ENCODE measurements around the gene ESR2. TPM values are rescaled to one million over a fixed set of nuclear protein-coding genes. Genes with fewer than 3 reads are reported as not detected.
A peak's percentile ranks its signal among the peaks of the same experiment; 100 is the strongest.

Gene ESR2
- total RNA-seq, 2 donors from 2014 or later: 0.56 to 6.1 TPM

- ATAC-seq (replicated peaks): no peak
- Mint-ChIP-seq H3K36me3 (ENCODE audit: low read depth) (peaks cover 87% of the 10 kb centered on the region), H3K4me1 (no peaks in the 10 kb centered on the region), H3K27ac (no peak overlapping the region), H3K27me3 (no peaks in the 10 kb centered on the region), H3K4me3 (no peak overlapping the region), H3K9me3 (no peaks in the 10 kb centered on the region)
Observed at GRCh38 chr14:64107438-64107837, 186.7 kb downstream of the ESR2 start.

- ATAC-seq (replicated peaks): no peak
- H3K27ac Mint-ChIP-seq: peak overlapping the region; percentile 24
- H3K9me3 Mint-ChIP-seq: no peaks in the 10 kb centered on the region
- H3K4me1 Mint-ChIP-seq: no peaks in the 10 kb centered on the region
- no peaks in the 10 kb centered on the region for H3K27me3 Mint-ChIP-seq
- H3K4me3 Mint-ChIP-seq: no peak overlapping the region
- peaks cover 90% of the 10 kb centered on the region for H3K36me3 Mint-ChIP-seq (ENCODE audit: low read depth)
Observed at GRCh38 chr14:64098120-64098519, 196.1 kb downstream of the ESR2 start.

GRCh38 chr14:64095620-64096019 lies 198.6 kb downstream of the ESR2 start:
- ATAC-seq (replicated peaks): peak; percentile 31
- no peak overlapping the region for H3K27ac Mint-ChIP-seq
- H3K4me3 Mint-ChIP-seq: no peak overlapping the region

GRCh38 chr14:64092940-64093339 lies 201.2 kb downstream of the ESR2 start:
- no peak overlapping the region for H3K4me3 Mint-ChIP-seq
- H3K27ac Mint-ChIP-seq: no peak overlapping the region
- no peak for ATAC-seq (replicated peaks)
- H3K4me1 Mint-ChIP-seq: no peaks in the 10 kb centered on the region
- no peaks in the 10 kb centered on the region for H3K27me3 Mint-ChIP-seq
- H3K9me3 Mint-ChIP-seq: no peaks in the 10 kb centered on the region
- peaks cover 86% of the 10 kb centered on the region for H3K36me3 Mint-ChIP-seq (ENCODE audit: low read depth)

More at GRCh38 chr14:64095620-64096019, 198.6 kb downstream of the ESR2 start:
- Mint-ChIP-seq H3K4me1 (no peaks in the 10 kb centered on the region), H3K36me3 (ENCODE audit: low read depth) (peaks cover 90% of the 10 kb centered on the region), H3K9me3 (no peaks in the 10 kb centered on the region), H3K27me3 (no peaks in the 10 kb centered on the region)

- no peaks in the 10 kb centered on the region for H3K4me1 Mint-ChIP-seq
- no peak for ATAC-seq (replicated peaks)
Observed at GRCh38 chr14:64092338-64092737, 201.8 kb downstream of the ESR2 start.

GRCh38 chr14:64091217-64091616 lies 203.0 kb downstream of the ESR2 start:
- no peaks in the 10 kb centered on the region for H3K4me1 Mint-ChIP-seq
- H3K27ac Mint-ChIP-seq: no peak overlapping the region
- no peaks in the 10 kb centered on the region for H3K9me3 Mint-ChIP-seq
- H3K4me3 Mint-ChIP-seq: no peak overlapping the region
- H3K36me3 Mint-ChIP-seq (ENCODE audit: low read depth): peaks cover 83% of the 10 kb centered on the region
- no peaks in the 10 kb centered on the region for H3K27me3 Mint-ChIP-seq
- ATAC-seq (replicated peaks): no peak

More at GRCh38 chr14:64092338-64092737, 201.8 kb downstream of the ESR2 start:
- Mint-ChIP-seq H3K27ac (no peak overlapping the region), H3K27me3 (no peaks in the 10 kb centered on the region), H3K4me3 (no peak overlapping the region), H3K9me3 (no peaks in the 10 kb centered on the region), H3K36me3 (ENCODE audit: low read depth) (peaks cover 86% of the 10 kb centered on the region)

- Mint-ChIP-seq H3K27ac (peak overlapping the region; percentile 25), H3K9me3 (no peaks in the 10 kb centered on the region), H3K4me3 (no peak overlapping the region), H3K27me3 (no peaks in the 10 kb centered on the region), H3K4me1 (no peaks in the 10 kb centered on the region), H3K36me3 (ENCODE audit: low read depth) (peaks cover 78% of the 10 kb centered on the region)
- ATAC-seq (replicated peaks): no peak
Observed at GRCh38 chr14:64089920-64090319, 204.3 kb downstream of the ESR2 start.

- Mint-ChIP-seq H3K27ac (no peak overlapping the region), H3K4me1 (no peaks in the 10 kb centered on the region), H3K9me3 (no peaks in the 10 kb centered on the region), H3K4me3 (no peak overlapping the region), H3K36me3 (ENCODE audit: low read depth) (peaks cover 79% of the 10 kb centered on the region), H3K27me3 (no peaks in the 10 kb centered on the region)
- ATAC-seq (replicated peaks): no peak
Observed at GRCh38 chr14:64088647-64088964, 205.6 kb downstream of the ESR2 start.

- Mint-ChIP-seq H3K27me3 (no peaks in the 10 kb centered on the region), H3K4me3 (no peak overlapping the region), H3K27ac (no peak overlapping the region), H3K9me3 (no peaks in the 10 kb centered on the region), H3K4me1 (peaks cover 4% of the 10 kb centered on the region), H3K36me3 (ENCODE audit: low read depth) (peaks cover 90% of the 10 kb centered on the region)
- ATAC-seq (replicated peaks): no peak
Observed at GRCh38 chr14:64082837-64083236, 211.3 kb downstream of the ESR2 start.

GRCh38 chr14:64081174-64081746 lies 212.9 kb downstream of the ESR2 start:
- Mint-ChIP-seq H3K36me3 (ENCODE audit: low read depth) (peaks cover 92% of the 10 kb centered on the region), H3K4me3 (no peak overlapping the region), H3K27ac (peak overlapping the region; percentile 71), H3K4me1 (peaks cover 4% of the 10 kb centered on the region), H3K27me3 (no peaks in the 10 kb centered on the region), H3K9me3 (no peaks in the 10 kb centered on the region)
- ATAC-seq (replicated peaks): peak; percentile 83

- peaks cover 4% of the 10 kb centered on the region for H3K4me1 Mint-ChIP-seq
- peak; percentile 54 for ATAC-seq (replicated peaks)
Observed at GRCh38 chr14:64080452-64080851, 213.7 kb downstream of the ESR2 start.

GRCh38 chr14:64075613-64076005 lies 218.6 kb downstream of the ESR2 start:
- Mint-ChIP-seq H3K9me3 (no peaks in the 10 kb centered on the region), H3K4me1 (peaks cover 4% of the 10 kb centered on the region), H3K36me3 (ENCODE audit: low read depth) (peaks cover 96% of the 10 kb centered on the region), H3K4me3 (no peak overlapping the region), H3K27me3 (no peaks in the 10 kb centered on the region), H3K27ac (peak overlapping the region; percentile 51)
- no peak for ATAC-seq (replicated peaks)

More at GRCh38 chr14:64080452-64080851, 213.7 kb downstream of the ESR2 start:
- H3K36me3 Mint-ChIP-seq (ENCODE audit: low read depth): peaks cover 90% of the 10 kb centered on the region
- no peaks in the 10 kb centered on the region for H3K9me3 Mint-ChIP-seq
- no peak overlapping the region for H3K4me3 Mint-ChIP-seq
- no peaks in the 10 kb centered on the region for H3K27me3 Mint-ChIP-seq
- H3K27ac Mint-ChIP-seq: peak overlapping the region; percentile 71

GRCh38 chr14:64074961-64075612 lies 219.1 kb downstream of the ESR2 start:
- Mint-ChIP-seq H3K9me3 (no peaks in the 10 kb centered on the region), H3K4me3 (no peak overlapping the region), H3K27me3 (no peaks in the 10 kb centered on the region), H3K27ac (peak overlapping the region; percentile 51), H3K4me1 (no peaks in the 10 kb centered on the region), H3K36me3 (ENCODE audit: low read depth) (peaks cover 96% of the 10 kb centered on the region)
- ATAC-seq (replicated peaks): peak; percentile 90

- Mint-ChIP-seq H3K36me3 (ENCODE audit: low read depth) (peaks cover 92% of the 10 kb centered on the region), H3K4me1 (no peaks in the 10 kb centered on the region), H3K27me3 (no peaks in the 10 kb centered on the region), H3K27ac (no peak overlapping the region), H3K4me3 (no peak overlapping the region), H3K9me3 (no peaks in the 10 kb centered on the region)
- no peak for ATAC-seq (replicated peaks)
Observed at GRCh38 chr14:64069634-64070359, 224.4 kb downstream of the ESR2 start.

- ATAC-seq (replicated peaks): no peak
- Mint-ChIP-seq H3K9me3 (no peaks in the 10 kb centered on the region), H3K27me3 (no peaks in the 10 kb centered on the region), H3K27ac (no peak overlapping the region), H3K4me1 (no peaks in the 10 kb centered on the region), H3K4me3 (no peak overlapping the region), H3K36me3 (ENCODE audit: low read depth) (peaks cover 78% of the 10 kb centered on the region)
Observed at GRCh38 chr14:64064447-64064846, 229.7 kb downstream of the ESR2 start.
